Lung (tissue), 12 donors: ENCODE results near the gene SYNPO2L. TPM values are rescaled to one million over a fixed set of nuclear protein-coding genes. Genes with fewer than 3 reads are reported as not detected.
A peak's percentile ranks its signal among the peaks of the same experiment; 100 is the strongest.

Source experiments
- ATAC-seq: fragments of 200-7000 bp; cut with Tn5 transposase; one replicate; pipeline ENCODE4 v1.9.1; 2020; ENCODE audit warnings: moderate number of reproducible peaks; ENCODE audit not compliant: insufficient read depth, low FRiP score
- DNase-seq, 3 donors: peaks; one replicate each; pipeline ENCODE4 v3.0.0-alpha.2; 2013 to 2017
- H3K27ac ChIP-seq, 2 donors: one replicate each; pipeline ENCODE4 v1.5.1; 2013; ENCODE audit warnings: mild to moderate bottlenecking in 2 of 2, moderate library complexity in 2 of 2, control low read depth in 1 of 2, inconsistent platforms in 1 of 2, low read depth in 1 of 2, low read length in 1 of 2
- H3K27me3 ChIP-seq, 3 donors: one replicate each; pipeline ENCODE4 v1.5.1; 2013; ENCODE audit warnings: low read length in 2 of 3; ENCODE audit not compliant: control insufficient read depth in 3 of 3, insufficient read depth in 3 of 3
- H3K36me3 ChIP-seq, 4 donors: one replicate each; pipeline ENCODE4 v1.5.1; 2013; ENCODE audit warnings: low read length in 4 of 4, mild to moderate bottlenecking in 1 of 4, moderate library complexity in 1 of 4; ENCODE audit not compliant: control insufficient read depth in 4 of 4, insufficient read depth in 4 of 4
- H3K4me1 ChIP-seq, 5 donors: one replicate each; pipeline ENCODE4 v1.5.1; 2013; ENCODE audit warnings: low read length in 5 of 5, mild to moderate bottlenecking in 2 of 5, moderate library complexity in 1 of 5; ENCODE audit not compliant: control insufficient read depth in 5 of 5, insufficient read depth in 5 of 5
- H3K4me3 ChIP-seq: one replicate; pipeline ENCODE4 v1.5.1; 2013; ENCODE audit warnings: mild to moderate bottlenecking, control low read depth, moderate library complexity
- H3K9ac ChIP-seq, 2 donors: one replicate each; pipeline ENCODE4 v1.5.1; 2013; ENCODE audit warnings: low read length in 2 of 2, control low read depth in 1 of 2; ENCODE audit not compliant: insufficient read depth in 1 of 2
- H3K9me3 ChIP-seq, 4 donors: one replicate each; pipeline ENCODE4 v1.5.1; 2013; ENCODE audit warnings: low read length in 3 of 4, mild to moderate bottlenecking in 1 of 4, moderate library complexity in 1 of 4; ENCODE audit not compliant: control insufficient read depth in 4 of 4, insufficient read depth in 3 of 4
- WGBS, 2 donors: extraction: QIAGEN DNeasy Blood & Tissue Kit; methylation state at CpG; one replicate each; pipeline ENCODE4 v1.1.7; 2013; 5-methylcytosine and 5-hydroxymethylcytosine counted together
- polyA plus RNA-seq, 2 donors: library from polyadenylated mRNA; stranded (reverse); fragments of 200-250 nt; gene quantifications; one replicate each; pipeline ENCODE4 v1.2.1, GENCODE V29; 2013
- total RNA-seq, 2 donors: library from RNA; depleted of rRNA in 1 of 2; stranded (reverse); fragments of >200 nt in 1 of 2; gene quantifications; one replicate each; pipeline ENCODE4 v1.2.1, GENCODE V29; 2014 to 2021
- TF ChIP-seq, protein P1 (sequence below): IDR thresholded peaks from 2 replicates; pipeline ENCODE4 v1.5.1; 2012; ENCODE audit warnings: mild to moderate bottlenecking; ENCODE audit errors: control extremely low read depth, extremely low read depth
- donor health status: control.
- donor health status: control.
- donor health status: Bipolar disorder and iron deficiency.
- donor health status: healthy.
- donor health status: DM: yes; HTN: yes; CAD: no.

Gene SYNPO2L
- total and polyA plus RNA-seq, 4 donors: 0.10 to 0.21 (median 0.12) TPM

DNA sequence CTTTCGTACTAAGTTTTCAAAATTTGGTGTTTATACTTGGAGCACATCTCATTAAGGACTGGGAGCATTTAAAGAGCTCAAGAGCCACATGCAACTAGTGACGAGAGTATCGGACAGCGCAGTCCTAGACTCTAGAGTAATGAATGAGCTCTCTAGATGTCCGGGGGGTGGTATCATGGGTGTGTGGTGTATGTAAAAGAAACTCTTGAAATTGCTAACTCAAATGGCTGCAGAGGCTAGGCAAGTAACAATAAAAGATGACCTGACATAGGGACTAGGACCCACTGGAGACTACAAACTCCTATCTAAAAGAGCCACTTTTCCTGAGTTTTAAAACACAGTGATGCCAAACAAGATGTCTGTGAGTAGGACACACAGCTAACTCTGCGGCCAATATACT, 28.5 kb downstream of the SYNPO2L start:
- DNase-seq: no peak
- Histone ChIP-seq H3K9me3 (no peaks in the 10 kb centered on the region), H3K9ac (no peak overlapping the region), H3K27ac (no peak overlapping the region), H3K4me3 (no peak overlapping the region), H3K27me3 (no peaks in the 10 kb centered on the region), H3K4me1 (peaks cover 0 to 6% (median 0%) of the 10 kb centered on the region in 5 donors), H3K36me3 (no peaks in the 10 kb centered on the region)
- no peak for ATAC-seq
- TF ChIP-seq, protein P1, sequence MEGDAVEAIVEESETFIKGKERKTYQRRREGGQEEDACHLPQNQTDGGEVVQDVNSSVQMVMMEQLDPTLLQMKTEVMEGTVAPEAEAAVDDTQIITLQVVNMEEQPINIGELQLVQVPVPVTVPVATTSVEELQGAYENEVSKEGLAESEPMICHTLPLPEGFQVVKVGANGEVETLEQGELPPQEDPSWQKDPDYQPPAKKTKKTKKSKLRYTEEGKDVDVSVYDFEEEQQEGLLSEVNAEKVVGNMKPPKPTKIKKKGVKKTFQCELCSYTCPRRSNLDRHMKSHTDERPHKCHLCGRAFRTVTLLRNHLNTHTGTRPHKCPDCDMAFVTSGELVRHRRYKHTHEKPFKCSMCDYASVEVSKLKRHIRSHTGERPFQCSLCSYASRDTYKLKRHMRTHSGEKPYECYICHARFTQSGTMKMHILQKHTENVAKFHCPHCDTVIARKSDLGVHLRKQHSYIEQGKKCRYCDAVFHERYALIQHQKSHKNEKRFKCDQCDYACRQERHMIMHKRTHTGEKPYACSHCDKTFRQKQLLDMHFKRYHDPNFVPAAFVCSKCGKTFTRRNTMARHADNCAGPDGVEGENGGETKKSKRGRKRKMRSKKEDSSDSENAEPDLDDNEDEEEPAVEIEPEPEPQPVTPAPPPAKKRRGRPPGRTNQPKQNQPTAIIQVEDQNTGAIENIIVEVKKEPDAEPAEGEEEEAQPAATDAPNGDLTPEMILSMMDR: no peak
- 94 to 95% methylated on average over 6 of the region's 6 CpGs for WGBS, 2 donors

DNA sequence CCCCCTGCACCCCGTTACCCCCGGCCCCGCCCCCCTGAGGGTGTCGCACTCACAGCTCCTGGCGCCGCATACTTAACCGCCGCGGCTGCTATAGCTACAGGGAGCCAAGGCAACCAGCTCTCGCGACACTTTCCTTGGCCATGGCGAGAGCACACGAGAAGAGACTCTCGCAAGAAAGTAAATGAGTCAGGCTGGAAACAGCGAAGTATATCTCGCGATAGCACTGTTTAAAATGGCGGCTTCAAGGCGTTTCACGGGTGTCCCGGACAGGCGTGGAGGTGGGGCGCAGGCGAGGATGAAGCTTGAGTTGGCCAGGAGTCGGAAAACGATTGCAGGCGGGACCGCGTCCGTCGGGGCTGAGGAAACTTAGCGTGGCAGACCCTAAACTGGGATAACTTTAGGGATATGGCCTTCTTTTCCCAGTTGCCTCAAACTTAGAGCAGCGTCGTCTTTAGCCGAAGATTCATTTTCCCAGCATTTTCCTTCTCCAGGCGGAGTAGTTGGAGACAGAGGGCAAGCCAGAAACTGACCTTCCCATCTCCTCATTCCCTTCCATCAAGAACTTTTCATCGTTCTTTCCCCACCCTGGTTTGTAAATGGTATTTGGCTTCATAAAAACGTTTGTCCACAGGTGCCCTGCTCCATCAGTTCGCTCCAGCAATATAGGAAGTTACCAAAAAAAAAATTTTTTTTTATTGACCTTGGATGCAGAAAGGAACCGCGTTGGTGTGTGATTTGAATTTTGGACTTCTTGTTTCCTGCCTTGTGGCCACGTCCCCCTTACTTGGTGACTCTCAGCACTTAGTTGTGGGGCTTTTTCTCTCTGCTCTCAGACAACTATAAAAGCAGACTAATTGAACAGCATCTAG, 29.7 kb downstream of the SYNPO2L start:
- peak overlapping the region; percentile 59 for H3K4me3 ChIP-seq
- no peaks in the 10 kb centered on the region for H3K36me3 ChIP-seq
- no peaks in the 10 kb centered on the region for H3K27me3 ChIP-seq
- H3K4me1 ChIP-seq: peaks cover 0 to 6% (median 0%) of the 10 kb centered on the region in 5 donors
- ATAC-seq: peak; percentile 96
- WGBS, 2 donors: 2% methylated on average over 42 of the region's 42 CpGs
- peak overlapping the region; percentile 96 to 98 for H3K9ac ChIP-seq
- no peaks in the 10 kb centered on the region for H3K9me3 ChIP-seq
- DNase-seq: peak; percentile 96 to 99 (median 99)
- H3K27ac ChIP-seq: peak overlapping the region; percentile 69 to 82
- TF ChIP-seq, protein P1: no peak

DNA sequence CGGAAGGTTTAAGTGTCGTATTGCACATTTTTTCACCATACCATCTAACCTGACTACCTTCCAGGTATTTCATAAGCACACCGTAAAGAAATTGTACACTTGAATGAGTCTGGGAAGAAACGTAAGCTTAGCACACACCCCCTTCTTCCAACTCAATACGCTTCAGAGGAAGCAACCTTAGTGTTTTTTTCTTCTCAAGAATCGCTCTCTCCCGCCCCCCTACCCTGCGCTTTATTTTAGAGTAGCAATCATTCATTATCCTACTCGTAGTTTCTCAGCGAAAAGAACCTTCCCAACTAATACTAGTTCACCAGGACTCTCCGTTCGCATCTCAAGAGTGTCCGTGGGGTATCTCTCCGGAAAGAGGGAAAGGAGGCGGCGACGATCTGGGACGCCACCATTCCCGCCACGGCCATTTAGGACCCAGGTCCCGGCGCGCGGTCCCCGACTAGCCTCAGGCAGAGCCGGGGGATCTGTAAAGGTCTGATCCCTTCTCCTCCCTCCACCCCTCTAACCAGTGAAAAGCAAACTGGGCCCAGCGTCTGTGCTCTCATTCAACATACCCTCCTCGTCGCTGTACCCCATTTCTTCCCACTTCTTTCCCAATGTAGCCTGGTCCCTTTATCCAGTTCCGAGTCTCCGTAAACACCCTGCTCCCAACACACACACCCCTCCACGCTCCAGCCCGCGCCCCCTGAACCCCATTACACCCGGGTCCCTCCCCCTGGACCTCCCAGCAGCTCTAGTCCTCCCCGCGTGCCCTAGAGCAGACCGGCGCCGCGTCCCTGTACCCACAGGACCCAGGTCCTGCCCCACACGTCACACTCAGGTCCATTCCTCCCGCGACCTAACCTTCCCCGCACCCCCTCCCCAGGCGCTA, 30.6 kb downstream of the SYNPO2L start:
- TF ChIP-seq, protein P1: no peak
- H3K27ac ChIP-seq: peak overlapping the region; percentile 65 to 79
- H3K9ac ChIP-seq: peak overlapping the region; percentile 92 to 96
- H3K4me3 ChIP-seq: peak overlapping the region; percentile 62
- DNase-seq: peak; percentile 50 to 75 (median 72)
- H3K9me3 ChIP-seq: no peaks in the 10 kb centered on the region
- H3K36me3 ChIP-seq: no peaks in the 10 kb centered on the region
- WGBS, 2 donors: 0 to 1% methylated on average over 46 of the region's 46 CpGs
- H3K4me1 ChIP-seq: peaks cover 0 to 6% (median 0%) of the 10 kb centered on the region in 5 donors
- ATAC-seq: peak; percentile 27
- no peaks in the 10 kb centered on the region for H3K27me3 ChIP-seq
